ENCODE data around the gene PRG2.
"Not testable (repeated sequence)": the region's sequence is repeated elsewhere in the genome, so short reads cannot be mapped to it uniquely, and the experiment has no call there.

The PRG2 gene

DNA sequence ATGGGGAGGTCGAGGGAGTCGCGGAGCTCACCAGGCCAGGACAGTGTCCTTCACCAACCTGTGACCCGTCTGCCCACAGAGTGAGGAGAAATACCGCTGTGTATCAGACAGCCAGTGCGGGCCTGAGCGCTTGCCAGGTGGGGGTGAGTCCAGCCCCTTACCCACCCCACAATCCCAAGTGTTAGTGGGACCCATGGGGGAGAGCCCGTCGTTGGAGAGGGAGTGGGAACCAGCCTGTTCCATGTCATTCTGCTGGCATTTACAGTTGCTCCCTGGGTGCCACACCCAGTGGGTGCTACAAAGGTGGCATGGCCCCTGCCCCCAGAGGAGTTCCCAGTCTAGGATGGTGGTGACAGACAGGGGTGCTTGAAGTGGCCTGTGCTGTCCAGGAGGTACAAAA lies 43.1 kb downstream of the PRG2 start:
- Histone ChIP-seq H2AFZ (ENCODE audit: low read length, unreplicated experiment) (no peak overlapping the region), H3K4me1 (ENCODE audit: control insufficient read depth, insufficient read depth, low read length, unreplicated experiment) (peaks cover 5% of the 10 kb centered on the region), H3K27me3 (ENCODE audit: insufficient read depth, low read length) (0 out of 2 replicates have a peak, but pooled peaks cover 1% of the 10 kb centered on the region), H3K36me3 (ENCODE audit: insufficient read depth, low read length) (peaks cover 6% of the 10 kb centered on the region; the same call in 1 of the 2 replicates), H3K4me3 (ENCODE audit: low read depth, low read length) (no peak overlapping the region), H3K27ac (ENCODE audit: low read depth, low read length) (no peak overlapping the region), H3K79me2 (ENCODE audit: control insufficient read depth, insufficient read depth, low read length, unreplicated experiment) (no peaks in the 10 kb centered on the region)

DNA sequence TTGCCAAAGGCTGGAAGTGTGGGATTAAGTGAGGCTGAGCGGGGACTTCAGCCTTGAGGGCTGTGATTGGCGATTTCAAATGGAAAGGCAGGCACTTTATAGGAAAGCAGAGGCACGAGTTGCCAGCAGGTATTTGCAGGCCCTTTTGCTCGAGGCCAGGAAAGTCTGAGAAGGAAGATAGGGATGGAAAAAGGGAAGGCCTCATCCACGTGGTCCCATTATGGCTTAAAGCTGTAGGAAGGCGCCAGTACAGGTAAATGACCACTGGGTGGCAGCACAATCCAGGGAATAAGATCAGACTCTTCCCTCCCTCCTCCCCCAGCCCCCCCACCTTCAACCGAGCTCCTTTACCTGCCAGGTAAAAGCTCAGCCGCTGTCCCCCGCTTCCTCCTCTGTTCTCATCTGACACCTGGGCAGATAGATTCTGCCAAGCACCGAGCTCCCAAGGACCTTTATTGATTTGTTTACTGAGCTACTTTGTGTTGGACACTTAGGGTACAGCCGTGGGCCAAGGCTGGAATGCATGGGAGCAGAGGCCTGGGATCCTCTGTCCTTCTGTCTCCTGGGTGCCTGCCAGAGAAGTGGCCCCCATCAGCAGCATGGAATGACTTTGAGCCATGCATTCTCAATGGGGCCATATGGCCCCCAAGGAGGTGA lies 44.8 kb downstream of the PRG2 start:
- H3K4me3 ChIP-seq (ENCODE audit: low read depth, low read length) = no peak overlapping the region
- H3K4me1 ChIP-seq (ENCODE audit: control insufficient read depth, insufficient read depth, low read length, unreplicated experiment) = peaks cover 5% of the 10 kb centered on the region
- no peak overlapping the region for H2AFZ ChIP-seq (ENCODE audit: low read length, unreplicated experiment)
- no peaks in the 10 kb centered on the region for H3K36me3 ChIP-seq (ENCODE audit: insufficient read depth, low read length)
- H3K27me3 ChIP-seq (ENCODE audit: insufficient read depth, low read length) = no peaks in the 10 kb centered on the region
- no peaks in the 10 kb centered on the region for H3K79me2 ChIP-seq (ENCODE audit: control insufficient read depth, insufficient read depth, low read length, unreplicated experiment)
- H3K27ac ChIP-seq (ENCODE audit: low read depth, low read length) = no peak overlapping the region

DNA sequence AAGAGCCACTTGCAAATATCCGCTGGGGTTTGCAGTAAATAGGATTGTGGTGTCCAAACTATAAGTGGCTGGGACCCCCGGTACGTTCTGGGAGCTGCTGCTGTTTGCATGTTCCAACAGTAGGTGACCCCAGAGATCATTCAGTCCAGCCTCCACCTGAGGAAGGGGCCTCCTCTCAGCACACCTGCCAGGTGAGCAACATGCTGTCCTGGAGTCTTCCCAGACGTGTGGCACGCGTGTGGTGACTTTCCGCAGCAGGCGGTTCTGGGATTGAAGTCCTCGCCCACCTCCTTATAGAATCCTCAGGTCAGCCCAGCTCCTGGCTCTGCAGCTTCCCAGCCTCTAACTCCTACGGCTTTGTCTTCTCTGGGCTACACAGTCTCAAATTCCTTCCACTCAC lies 45.6 kb downstream of the PRG2 start:
- Histone ChIP-seq H3K4me1 (ENCODE audit: control insufficient read depth, insufficient read depth, low read length, unreplicated experiment) (peaks cover 5% of the 10 kb centered on the region), H3K79me2 (ENCODE audit: control insufficient read depth, insufficient read depth, low read length, unreplicated experiment) (no peaks in the 10 kb centered on the region), H3K27ac (ENCODE audit: low read depth, low read length) (no peak overlapping the region), H3K36me3 (ENCODE audit: insufficient read depth, low read length) (no peaks in the 10 kb centered on the region), H3K4me3 (ENCODE audit: low read depth, low read length) (no peak overlapping the region), H3K27me3 (ENCODE audit: insufficient read depth, low read length) (0 out of 2 replicates have a peak, but pooled peaks cover under 1% of the 10 kb centered on the region), H2AFZ (ENCODE audit: low read length, unreplicated experiment) (no peak overlapping the region)

DNA sequence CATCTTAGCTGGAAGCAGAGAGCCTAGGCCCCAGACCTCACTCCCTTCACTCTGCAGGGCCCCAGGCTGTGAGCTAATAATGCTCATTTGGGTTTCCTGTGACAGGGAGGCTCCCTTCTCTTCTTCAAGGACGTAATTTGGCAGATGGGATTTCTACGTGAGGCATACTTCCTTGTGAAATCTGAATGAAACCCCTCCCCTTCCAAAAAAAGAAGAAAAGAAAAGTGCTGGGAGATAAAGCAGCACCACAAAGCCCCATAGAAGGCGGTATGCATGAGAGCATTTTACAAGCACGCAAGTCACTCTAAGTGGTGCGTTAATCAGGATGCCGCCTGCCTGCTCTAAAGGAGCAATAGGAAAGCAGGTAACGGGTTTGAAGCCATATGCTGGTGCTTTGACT lies 46.6 kb downstream of the PRG2 start:
- Histone ChIP-seq H2AFZ (ENCODE audit: low read length, unreplicated experiment) (no peak overlapping the region), H3K27me3 (ENCODE audit: insufficient read depth, low read length) (peaks cover 9% of the 10 kb centered on the region; the same call in 1 of the 2 replicates), H3K4me3 (ENCODE audit: low read depth, low read length) (no peak overlapping the region), H3K4me1 (ENCODE audit: control insufficient read depth, insufficient read depth, low read length, unreplicated experiment) (no peaks in the 10 kb centered on the region), H3K79me2 (ENCODE audit: control insufficient read depth, insufficient read depth, low read length, unreplicated experiment) (no peaks in the 10 kb centered on the region), H3K36me3 (ENCODE audit: insufficient read depth, low read length) (no peaks in the 10 kb centered on the region), H3K27ac (ENCODE audit: low read depth, low read length) (no peak overlapping the region)

DNA sequence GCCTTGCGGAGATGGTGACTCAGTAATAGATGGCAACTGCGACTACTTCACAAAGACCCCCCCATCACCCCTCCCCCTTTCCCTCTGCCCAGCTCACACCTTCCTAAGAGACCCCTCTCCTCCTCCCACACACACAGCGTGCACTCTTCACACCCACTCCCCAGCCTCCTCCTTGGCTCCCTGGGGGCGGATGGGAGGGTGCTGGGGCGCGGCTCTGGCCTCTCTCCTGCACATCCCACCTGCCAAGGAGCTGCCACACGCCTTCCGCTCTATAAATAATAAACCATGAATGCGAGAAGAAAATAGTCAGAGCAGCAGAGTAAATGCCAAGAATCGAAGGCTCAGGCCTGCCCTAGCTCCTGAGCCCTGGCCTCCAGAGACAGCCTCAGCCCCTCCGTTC lies 47.7 kb downstream of the PRG2 start:
- Histone ChIP-seq H3K4me1 (ENCODE audit: control insufficient read depth, insufficient read depth, low read length, unreplicated experiment) (no peaks in the 10 kb centered on the region), H3K27ac (ENCODE audit: low read depth, low read length) (no peak overlapping the region), H3K4me3 (ENCODE audit: low read depth, low read length) (no peak overlapping the region), H2AFZ (ENCODE audit: low read length, unreplicated experiment) (no peak overlapping the region), H3K27me3 (ENCODE audit: insufficient read depth, low read length) (peaks cover 10% of the 10 kb centered on the region; the same call in 1 of the 2 replicates), H3K79me2 (ENCODE audit: control insufficient read depth, insufficient read depth, low read length, unreplicated experiment) (no peaks in the 10 kb centered on the region), H3K36me3 (ENCODE audit: insufficient read depth, low read length) (no peaks in the 10 kb centered on the region)

DNA sequence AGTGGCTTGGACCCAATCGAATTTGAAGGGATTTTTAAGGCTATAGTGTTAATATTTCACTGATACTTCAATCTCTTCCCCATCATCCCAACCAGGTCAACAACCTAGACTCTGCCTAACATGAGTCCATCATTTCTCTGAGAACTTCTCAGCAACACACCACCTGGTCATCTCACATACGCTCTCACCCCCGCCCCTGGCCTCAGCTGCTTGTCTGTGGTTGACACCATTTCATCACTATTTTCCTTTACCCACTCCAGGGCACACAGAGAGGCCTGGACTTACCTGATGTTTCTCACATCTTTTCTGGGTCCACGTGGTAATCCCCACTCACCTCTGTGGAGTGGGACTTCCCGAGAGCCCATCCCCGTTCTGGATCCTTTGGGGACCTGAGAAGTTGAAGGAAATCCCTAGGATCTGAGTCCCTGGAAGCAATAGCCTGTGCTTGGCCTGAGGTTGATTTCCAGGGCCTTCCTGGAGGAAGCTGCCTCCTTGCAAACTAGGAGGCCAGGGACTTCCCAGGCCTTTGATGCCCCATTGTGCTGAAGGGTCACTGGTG lies 49.1 kb downstream of the PRG2 start:
- H2AFZ ChIP-seq (ENCODE audit: low read length, unreplicated experiment) = no peak overlapping the region
- H3K4me3 ChIP-seq (ENCODE audit: low read depth, low read length) = no peak overlapping the region
- H3K27ac ChIP-seq (ENCODE audit: low read depth, low read length) = no peak overlapping the region
- peaks cover 4% of the 10 kb centered on the region for H3K4me1 ChIP-seq (ENCODE audit: control insufficient read depth, insufficient read depth, low read length, unreplicated experiment)
- H3K79me2 ChIP-seq (ENCODE audit: control insufficient read depth, insufficient read depth, low read length, unreplicated experiment) = no peaks in the 10 kb centered on the region
- no peaks in the 10 kb centered on the region for H3K36me3 ChIP-seq (ENCODE audit: insufficient read depth, low read length)
- peaks cover 10% of the 10 kb centered on the region; the same call in 1 of the 2 replicates for H3K27me3 ChIP-seq (ENCODE audit: insufficient read depth, low read length)

DNA sequence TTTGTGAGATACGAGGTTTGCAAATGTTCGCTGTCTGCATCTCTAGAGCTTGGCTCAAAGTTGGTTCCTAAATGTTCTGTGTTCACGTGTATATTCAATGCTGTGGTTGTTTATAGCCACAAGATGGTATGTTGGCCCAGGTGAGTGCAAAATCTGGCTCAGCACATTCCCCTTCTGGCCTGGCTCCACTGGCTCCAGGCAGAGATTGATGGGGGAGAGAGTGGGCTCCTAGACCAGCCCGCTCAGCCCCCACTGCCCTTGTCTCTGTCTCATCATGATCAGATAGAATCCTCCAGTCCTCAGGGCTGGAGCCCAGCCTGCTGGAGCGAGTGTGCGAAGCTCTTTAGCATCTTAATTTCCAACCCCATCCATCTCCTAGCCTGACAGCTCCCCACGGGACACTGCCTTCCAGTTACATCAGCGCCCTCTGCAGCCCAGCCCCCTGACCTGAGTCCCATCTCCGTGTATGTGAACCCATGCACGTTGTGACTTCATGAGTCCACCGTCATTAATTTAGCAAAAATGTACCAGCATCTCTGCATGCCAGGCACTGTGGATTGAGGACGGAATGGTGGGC lies 50.3 kb downstream of the PRG2 start:
- H3K4me3 ChIP-seq (ENCODE audit: low read depth, low read length) = no peak overlapping the region
- H3K4me1 ChIP-seq (ENCODE audit: control insufficient read depth, insufficient read depth, low read length, unreplicated experiment) = peaks cover 6% of the 10 kb centered on the region
- H3K27me3 ChIP-seq (ENCODE audit: insufficient read depth, low read length) = peaks cover 10% of the 10 kb centered on the region; the same call in 1 of the 2 replicates
- no peaks in the 10 kb centered on the region for H3K36me3 ChIP-seq (ENCODE audit: insufficient read depth, low read length)
- no peak overlapping the region for H3K27ac ChIP-seq (ENCODE audit: low read depth, low read length)
- H2AFZ ChIP-seq (ENCODE audit: low read length, unreplicated experiment) = no peak overlapping the region
- peaks cover 5% of the 10 kb centered on the region for H3K79me2 ChIP-seq (ENCODE audit: control insufficient read depth, insufficient read depth, low read length, unreplicated experiment)

DNA sequence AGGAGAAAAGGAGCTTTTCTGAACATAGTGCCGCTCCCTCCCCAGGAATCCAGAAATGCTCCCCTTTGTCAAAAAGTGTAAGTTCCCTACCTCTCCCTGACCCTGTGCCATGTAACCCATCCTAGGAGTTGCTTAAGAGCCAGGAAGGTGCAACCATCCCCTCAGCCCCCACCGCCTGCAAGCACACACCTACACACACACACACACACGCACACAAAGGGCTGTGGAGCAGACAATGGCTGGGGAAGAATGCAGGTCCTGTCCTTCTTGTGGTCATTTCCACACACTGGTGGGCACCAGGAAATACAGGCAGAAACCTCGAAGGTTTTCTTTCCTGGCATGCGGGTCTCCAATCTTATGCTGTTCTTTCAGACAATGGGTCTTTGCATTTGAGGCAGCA lies 51.1 kb downstream of the PRG2 start:
- H3K4me1 ChIP-seq (ENCODE audit: control insufficient read depth, insufficient read depth, low read length, unreplicated experiment) = peaks cover 11% of the 10 kb centered on the region
- no peak overlapping the region for H2AFZ ChIP-seq (ENCODE audit: low read length, unreplicated experiment)
- H3K4me3 ChIP-seq (ENCODE audit: low read depth, low read length) = no peak overlapping the region
- H3K27ac ChIP-seq (ENCODE audit: low read depth, low read length) = no peak overlapping the region
- H3K27me3 ChIP-seq (ENCODE audit: insufficient read depth, low read length) = peaks cover 10% of the 10 kb centered on the region; the same call in 1 of the 2 replicates
- H3K79me2 ChIP-seq (ENCODE audit: control insufficient read depth, insufficient read depth, low read length, unreplicated experiment) = peaks cover 13% of the 10 kb centered on the region
- H3K36me3 ChIP-seq (ENCODE audit: insufficient read depth, low read length) = peaks cover 2% of the 10 kb centered on the region; the same call in 1 of the 2 replicates

DNA sequence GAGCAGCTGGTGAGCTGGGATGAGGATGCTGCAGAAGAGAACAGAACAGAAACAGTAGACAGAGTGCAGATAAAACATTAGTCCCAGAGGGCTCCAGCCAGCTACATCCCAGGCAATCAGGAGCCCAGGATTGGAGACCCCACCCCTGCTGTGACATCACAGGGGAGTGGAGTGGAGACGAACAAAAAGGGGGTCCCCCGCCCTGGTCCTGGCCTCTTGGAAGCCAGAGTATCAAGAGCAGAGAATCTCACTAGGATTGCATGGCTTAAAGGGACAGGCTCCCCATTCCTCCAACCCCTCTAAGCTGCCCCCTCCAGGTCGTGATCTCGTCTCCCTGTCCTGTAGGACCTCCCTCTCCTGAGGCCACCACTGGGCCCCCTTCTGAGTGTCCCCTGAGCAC lies 52.3 kb downstream of the PRG2 start, which contains the start of gene P2RX3:
Gene P2RX3, plus strand, starts transcription at position 211 of the 400 bp plus-strand sequence. CDS start 199 bp downstream, outside the sequence.
- H3K36me3 ChIP-seq (ENCODE audit: insufficient read depth, low read length) = peaks cover 7% of the 10 kb centered on the region; the same call in 1 of the 2 replicates
- H3K27me3 ChIP-seq (ENCODE audit: insufficient read depth, low read length) = peaks cover 10% of the 10 kb centered on the region; the same call in 1 of the 2 replicates
- H2AFZ ChIP-seq (ENCODE audit: low read length, unreplicated experiment) = no peak within 1 kb of the TSS
- peaks cover 25% of the 10 kb centered on the region for H3K79me2 ChIP-seq (ENCODE audit: control insufficient read depth, insufficient read depth, low read length, unreplicated experiment)
- H3K4me1 ChIP-seq (ENCODE audit: control insufficient read depth, insufficient read depth, low read length, unreplicated experiment) = peaks cover 16% of the 10 kb centered on the region
- H3K4me3 ChIP-seq (ENCODE audit: low read depth, low read length) = no peak within 1 kb of the TSS
- no peak within 1 kb of the TSS for H3K27ac ChIP-seq (ENCODE audit: low read depth, low read length)

DNA sequence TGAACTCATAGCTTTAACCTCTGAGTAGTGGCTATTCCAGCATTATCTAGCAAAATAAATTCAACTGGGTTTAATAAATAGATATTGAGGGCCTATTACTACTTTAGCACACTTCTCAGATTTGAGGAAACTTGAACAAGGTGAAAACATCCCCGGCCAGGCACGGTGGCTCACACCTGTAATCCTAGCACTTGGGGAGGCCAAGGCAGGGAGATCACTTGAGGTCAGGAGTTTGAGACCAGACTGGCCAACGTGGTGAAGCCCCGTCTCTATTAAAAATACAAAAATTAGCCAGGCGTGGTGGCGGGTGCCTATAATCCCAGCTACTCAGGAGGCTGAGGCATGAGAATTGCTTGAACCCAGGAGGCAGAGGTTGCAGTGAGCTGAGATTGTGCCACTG lies 53.6 kb downstream of the PRG2 start:
- peaks cover 16% of the 10 kb centered on the region for H3K4me1 ChIP-seq (ENCODE audit: control insufficient read depth, insufficient read depth, low read length, unreplicated experiment)
- not testable (repeated sequence) for H3K27me3 ChIP-seq (ENCODE audit: insufficient read depth, low read length); H3K27ac ChIP-seq (ENCODE audit: low read depth, low read length)
- peaks cover 32% of the 10 kb centered on the region for H3K79me2 ChIP-seq (ENCODE audit: control insufficient read depth, insufficient read depth, low read length, unreplicated experiment)
- peak overlapping the region; percentile 7 for H2AFZ ChIP-seq (ENCODE audit: low read length, unreplicated experiment)
- 0 out of 2 replicates have a peak overlapping the region, but pooled peaks have one; percentile 81 for H3K4me3 ChIP-seq (ENCODE audit: low read depth, low read length)
- peaks cover 12% of the 10 kb centered on the region; the same call in 1 of the 2 replicates for H3K36me3 ChIP-seq (ENCODE audit: insufficient read depth, low read length)
